MCF 10A (cell line): ENCODE measurements around the gene MRFAP1L1. TPM values are rescaled to one million over a fixed set of nuclear protein-coding genes. Genes with fewer than 3 reads are reported as not detected.

Source experiments
- BruUV-seq: library from RNA; stranded (reverse); fragments of 400-500 nt; replicated peaks from 2 replicates; lab custom pipeline; 2021; lab: Mats Ljungman, UMichigan
- CTCF ChIA-PET: fragments of 300-600 bp; sonication (Branson Sonifier 250); formaldehyde crosslinking; extraction: SDS; loops from one replicate; lab custom pipeline; 2021; ENCODE audit warnings: antibody characterized with exemption, inconsistent platforms; lab: Yijun Ruan, JAX
- POLR2A ChIA-PET: fragments of 300-600, 350-650 bp; sonication (Branson Sonifier 250); formaldehyde crosslinking; extraction: SDS; loops from one replicate; lab custom pipeline; 2020; ENCODE audit warnings: antibody characterized with exemption, inconsistent platforms; lab: Yijun Ruan, JAX
- DNase-seq: peaks from one replicate; pipeline ENCODE4 v3.0.0-alpha.2; 2018; ENCODE audit not compliant: unreplicated experiment
- H3K27ac Mint-ChIP-seq: one replicate; pipeline ENCODE4 v1.8.0; 2022; ENCODE audit warnings: mild to moderate bottlenecking, low read depth, mixed read lengths; ENCODE audit not compliant: unreplicated experiment
- H3K27me3 Mint-ChIP-seq: one replicate; pipeline ENCODE4 v1.8.0; 2022; ENCODE audit warnings: mixed read lengths; ENCODE audit not compliant: insufficient read depth, unreplicated experiment
- H3K36me3 Mint-ChIP-seq: one replicate; pipeline ENCODE4 v1.8.0; 2022; ENCODE audit warnings: mild to moderate bottlenecking, moderate library complexity, mixed read lengths; ENCODE audit not compliant: insufficient read depth, unreplicated experiment
- H3K4me1 Mint-ChIP-seq: one replicate; pipeline ENCODE4 v1.8.0; 2022; ENCODE audit warnings: mixed read lengths; ENCODE audit not compliant: insufficient read depth, unreplicated experiment
- H3K4me3 Mint-ChIP-seq: one replicate; pipeline ENCODE4 v1.8.0; 2022; ENCODE audit warnings: mild to moderate bottlenecking, moderate library complexity, mixed read lengths; ENCODE audit not compliant: unreplicated experiment
- H3K9me3 Mint-ChIP-seq: one replicate; pipeline ENCODE4 v1.8.0; 2022; ENCODE audit warnings: mixed read lengths; ENCODE audit not compliant: unreplicated experiment
- intact Hi-C: fragments of 100-400 bp; cut with micrococcal nuclease; formaldehyde crosslinking; loops from 2 replicates; pipeline ENCODE4 v1.14.1; 2022
- total RNA-seq: library from RNA; stranded (reverse); gene quantifications from 2 replicates; pipeline ENCODE4 v1.2.3, GENCODE V29; 2022
- TF ChIP-seq, protein P1 (sequence below): fragments of 200-600 bp; IDR thresholded peaks from one replicate; pipeline ENCODE4 v1.8.0; 2022; ENCODE audit warnings: antibody characterized with exemption, mild to moderate bottlenecking; ENCODE audit not compliant: unreplicated experiment

Gene MRFAP1L1
- total RNA-seq, 1 experiment from 2014 or later: 42.5 TPM

GRCh38 chr4:6706173-6706572, 3.5 kb downstream of the MRFAP1L1 start:
- Mint-ChIP-seq H3K4me3 (no peak overlapping the region), H3K9me3 (peaks cover 7% of the 10 kb centered on the region), H3K4me1 (peaks cover 50% of the 10 kb centered on the region), H3K27ac (no peak overlapping the region), H3K27me3 (no peaks in the 10 kb centered on the region), H3K36me3 (peaks cover 56% of the 10 kb centered on the region)
- TF ChIP-seq, protein P1, sequence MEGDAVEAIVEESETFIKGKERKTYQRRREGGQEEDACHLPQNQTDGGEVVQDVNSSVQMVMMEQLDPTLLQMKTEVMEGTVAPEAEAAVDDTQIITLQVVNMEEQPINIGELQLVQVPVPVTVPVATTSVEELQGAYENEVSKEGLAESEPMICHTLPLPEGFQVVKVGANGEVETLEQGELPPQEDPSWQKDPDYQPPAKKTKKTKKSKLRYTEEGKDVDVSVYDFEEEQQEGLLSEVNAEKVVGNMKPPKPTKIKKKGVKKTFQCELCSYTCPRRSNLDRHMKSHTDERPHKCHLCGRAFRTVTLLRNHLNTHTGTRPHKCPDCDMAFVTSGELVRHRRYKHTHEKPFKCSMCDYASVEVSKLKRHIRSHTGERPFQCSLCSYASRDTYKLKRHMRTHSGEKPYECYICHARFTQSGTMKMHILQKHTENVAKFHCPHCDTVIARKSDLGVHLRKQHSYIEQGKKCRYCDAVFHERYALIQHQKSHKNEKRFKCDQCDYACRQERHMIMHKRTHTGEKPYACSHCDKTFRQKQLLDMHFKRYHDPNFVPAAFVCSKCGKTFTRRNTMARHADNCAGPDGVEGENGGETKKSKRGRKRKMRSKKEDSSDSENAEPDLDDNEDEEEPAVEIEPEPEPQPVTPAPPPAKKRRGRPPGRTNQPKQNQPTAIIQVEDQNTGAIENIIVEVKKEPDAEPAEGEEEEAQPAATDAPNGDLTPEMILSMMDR: no peak
- POLR2A ChIA-PET: interaction anchor here (1.1 to 8.0 kb wide), 5 partner anchors 11 to 65 kb away, joined by 3 to 101 read pairs (median 47); partner anchors contain the start of genes MRFAP1 and S100P
- intact Hi-C loops: no loop called here
- no TSS peak for BruUV-seq
- no peak for DNase-seq
- CTCF ChIA-PET: interaction anchor here (0.6 to 3.1 kb wide), 5 partner anchors 9 to 249 kb away, joined by 3 to 13 read pairs (median 7); no protein-coding TSS in a partner anchor

DNA sequence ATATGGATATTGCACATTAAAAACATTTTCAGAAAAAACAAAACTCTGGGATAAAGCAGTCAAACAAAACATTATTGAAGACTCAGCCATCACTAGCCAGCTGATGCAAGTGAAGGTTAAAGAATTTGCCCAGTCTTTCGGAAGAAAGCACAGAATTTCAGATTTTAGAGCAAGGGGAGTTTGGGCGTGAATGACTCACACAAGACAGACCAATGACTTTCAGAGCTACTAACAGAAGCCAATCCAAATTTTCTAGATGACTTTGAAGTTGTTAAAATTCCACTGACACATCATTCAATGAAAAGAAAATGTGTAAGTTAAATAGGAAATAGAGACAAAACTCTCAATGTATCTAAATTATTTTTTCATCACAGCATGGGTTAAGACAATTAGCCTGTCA, 4.0 kb downstream of the MRFAP1L1 start:
- ChIA-PET POLR2A (interaction anchor here (1.6 to 8.0 kb wide), 5 partner anchors 11 to 64 kb away, joined by 3 to 101 read pairs (median 47); partner anchors contain the start of genes MRFAP1 and S100P), CTCF (interaction anchor here (2.7 to 3.1 kb wide), 3 partner anchors 10 to 168 kb away, joined by 7 to 13 read pairs (median 11); no protein-coding TSS in a partner anchor)
- H3K36me3 Mint-ChIP-seq: peaks cover 56% of the 10 kb centered on the region
- intact Hi-C loops: no loop called here
- no peak overlapping the region for H3K4me3 Mint-ChIP-seq
- H3K27ac Mint-ChIP-seq: no peak overlapping the region
- peaks cover 7% of the 10 kb centered on the region for H3K9me3 Mint-ChIP-seq
- H3K4me1 Mint-ChIP-seq: peaks cover 45% of the 10 kb centered on the region
- no peaks in the 10 kb centered on the region for H3K27me3 Mint-ChIP-seq
- TF ChIP-seq, protein P1: no peak
- BruUV-seq: no TSS peak
- no peak for DNase-seq

DNA sequence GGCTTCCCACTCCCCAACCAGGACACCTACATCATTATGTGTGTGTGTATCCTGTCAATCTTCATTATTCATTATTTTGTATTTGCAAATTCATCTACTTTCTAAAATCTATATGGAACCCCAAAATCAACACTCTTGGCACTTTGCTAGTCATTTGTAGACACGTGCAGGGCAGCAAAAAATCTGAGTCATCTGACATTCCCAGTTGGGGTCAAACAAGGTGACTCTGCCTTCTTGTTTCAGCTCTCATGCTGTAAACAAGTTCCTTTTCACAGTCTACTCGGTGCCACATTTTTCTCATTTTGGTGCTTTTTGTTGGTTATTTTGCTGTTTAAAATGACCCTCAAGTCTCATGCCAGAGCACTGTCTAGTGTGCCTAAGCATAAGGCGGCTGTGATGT, 5.9 kb downstream of the MRFAP1L1 start:
- H3K9me3 Mint-ChIP-seq: peaks cover 7% of the 10 kb centered on the region
- peaks cover 48% of the 10 kb centered on the region for H3K36me3 Mint-ChIP-seq
- TF ChIP-seq, protein P1: no peak
- no peak for DNase-seq
- no TSS peak for BruUV-seq
- no peak overlapping the region for H3K4me3 Mint-ChIP-seq
- H3K27me3 Mint-ChIP-seq: no peaks in the 10 kb centered on the region
- POLR2A ChIA-PET: interaction anchor here (0.8 to 4.1 kb wide), 4 partner anchors 12 to 61 kb away, joined by 3 to 24 read pairs (median 4); partner anchors contain the start of gene BLOC1S4
- CTCF ChIA-PET: interaction anchor here (3.1 kb wide), 1 partner anchor 29 kb away, joined by 12 read pairs; a partner anchor contains a TSS
- intact Hi-C loops: no loop called here
- peaks cover 37% of the 10 kb centered on the region for H3K4me1 Mint-ChIP-seq
- H3K27ac Mint-ChIP-seq: no peak overlapping the region

DNA sequence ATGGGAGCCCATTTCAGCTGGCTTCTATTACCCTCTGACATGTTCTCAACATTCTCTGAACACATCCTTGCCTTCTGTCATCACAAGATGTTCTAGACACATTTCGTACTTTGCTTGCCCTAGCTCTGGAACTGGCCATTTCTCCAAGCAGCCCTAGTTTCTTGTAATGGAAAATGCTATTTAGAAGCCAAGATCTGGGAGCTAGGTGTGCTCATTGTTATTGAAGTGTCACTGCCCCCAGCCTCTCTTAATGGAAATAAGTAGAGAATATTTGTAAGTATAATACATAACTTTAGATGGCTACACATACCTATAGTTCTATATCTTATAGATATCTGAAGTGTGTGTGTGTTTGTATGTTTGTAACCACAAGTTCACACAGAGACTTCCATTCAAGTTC, 6.9 kb downstream of the MRFAP1L1 start:
- peaks cover 7% of the 10 kb centered on the region for H3K9me3 Mint-ChIP-seq
- no peaks in the 10 kb centered on the region for H3K27me3 Mint-ChIP-seq
- ChIA-PET POLR2A (interaction anchor here (1.4 to 4.1 kb wide), 2 partner anchors 8 to 28 kb away, joined by 3 to 24 read pairs; a partner anchor contains a TSS), CTCF (interaction anchor here (3.1 kb wide), 1 partner anchor 28 kb away, joined by 12 read pairs; a partner anchor contains a TSS)
- intact Hi-C loops: no loop called here
- H3K36me3 Mint-ChIP-seq: peaks cover 45% of the 10 kb centered on the region
- BruUV-seq: no TSS peak
- H3K4me3 Mint-ChIP-seq: no peak overlapping the region
- peaks cover 38% of the 10 kb centered on the region for H3K4me1 Mint-ChIP-seq
- H3K27ac Mint-ChIP-seq: no peak overlapping the region
- TF ChIP-seq, protein P1: no peak
- no peak for DNase-seq
